Esophagus squamous epithelium (tissue), 5 donors: ENCODE results near the gene SGMS1. TPM values are rescaled to one million over a fixed set of nuclear protein-coding genes. Genes with fewer than 3 reads are reported as not detected.

Source experiments
- DNase-seq: peaks from one replicate; lab custom pipeline; 2025; lab: John Stamatoyannopoulos, UW
- H3K27ac ChIP-seq, 4 donors: fragments of 200-600 bp; sonication (generic); one replicate each; pipeline ENCODE4 v1.5.1; 2016 to 2019; ENCODE audit warnings: mild to moderate bottlenecking in 1 of 4
- H3K27me3 ChIP-seq, 4 donors: fragments of 200-600 bp; sonication (generic); 1 replicate in 3 of 4; 2 replicates in 1 of 4; pipeline versions ENCODE4 v1.5.1 to v1.6.0; 2017 to 2021; ENCODE audit warnings: antibody characterized with exemption in 1 of 4
- H3K36me3 ChIP-seq, 3 donors: fragments of 200-600 bp; sonication (generic); one replicate each; pipeline ENCODE4 v1.5.1; 2016 to 2019
- H3K4me1 ChIP-seq, 3 donors: fragments of 200-600 bp; sonication (generic); one replicate each; pipeline ENCODE4 v1.5.1; 2017 to 2019
- H3K4me3 ChIP-seq, 4 donors: fragments of 200-600 bp; sonication (generic); 1 replicate in 3 of 4; 2 replicates in 1 of 4; pipeline ENCODE4 v1.5.1; 2016 to 2019; ENCODE audit warnings: mild to moderate bottlenecking in 2 of 4, moderate library complexity in 1 of 4
- H3K9me3 ChIP-seq, 3 donors: fragments of 200-600 bp; sonication (generic); one replicate each; pipeline ENCODE4 v1.5.1; 2016 to 2019
- POLR2A ChIP-seq, 4 donors: fragments of 450-650 bp; IDR thresholded peaks; one replicate each; pipeline ENCODE4 v1.6.1; 2017; ENCODE audit warnings: antibody characterized with exemption in 4 of 4, mild to moderate bottlenecking in 4 of 4, moderate library complexity in 3 of 4
- WGBS, 2 donors: methylation state at CpG; one replicate each; pipeline ENCODE4 v1.1.5; 2018; 5-methylcytosine and 5-hydroxymethylcytosine counted together
- intact Hi-C: fragments of 100-400 bp; cut with DNase I; formaldehyde crosslinking; loops from one replicate; pipeline ENCODE4 v1.15.0; 2022
- total RNA-seq, 4 donors: library from RNA; depleted of rRNA; stranded (reverse); fragments of >200 nt; gene quantifications; one replicate each; pipeline ENCODE4 v1.1.0, GENCODE V29; 2016
- TF ChIP-seq, protein P1 (sequence below), 6 experiments: fragments of 450-650 bp in 4 of 6; fragments of 200-600 bp in 2 of 6; sonication (generic) in 2 of 6; IDR thresholded peaks; one replicate each; pipeline ENCODE4 v1.5.1; 2016 to 2019; ENCODE audit warnings: antibody characterized with exemption in 6 of 6, mild to moderate bottlenecking in 4 of 6, moderate library complexity in 4 of 6
- donor health status: DM: yes; HTN: yes; CAD: no.

SGMS1 gene
- total RNA-seq, 4 donors from 2014 or later = 39.4 to 64.1 (median 54.9) TPM

DNA sequence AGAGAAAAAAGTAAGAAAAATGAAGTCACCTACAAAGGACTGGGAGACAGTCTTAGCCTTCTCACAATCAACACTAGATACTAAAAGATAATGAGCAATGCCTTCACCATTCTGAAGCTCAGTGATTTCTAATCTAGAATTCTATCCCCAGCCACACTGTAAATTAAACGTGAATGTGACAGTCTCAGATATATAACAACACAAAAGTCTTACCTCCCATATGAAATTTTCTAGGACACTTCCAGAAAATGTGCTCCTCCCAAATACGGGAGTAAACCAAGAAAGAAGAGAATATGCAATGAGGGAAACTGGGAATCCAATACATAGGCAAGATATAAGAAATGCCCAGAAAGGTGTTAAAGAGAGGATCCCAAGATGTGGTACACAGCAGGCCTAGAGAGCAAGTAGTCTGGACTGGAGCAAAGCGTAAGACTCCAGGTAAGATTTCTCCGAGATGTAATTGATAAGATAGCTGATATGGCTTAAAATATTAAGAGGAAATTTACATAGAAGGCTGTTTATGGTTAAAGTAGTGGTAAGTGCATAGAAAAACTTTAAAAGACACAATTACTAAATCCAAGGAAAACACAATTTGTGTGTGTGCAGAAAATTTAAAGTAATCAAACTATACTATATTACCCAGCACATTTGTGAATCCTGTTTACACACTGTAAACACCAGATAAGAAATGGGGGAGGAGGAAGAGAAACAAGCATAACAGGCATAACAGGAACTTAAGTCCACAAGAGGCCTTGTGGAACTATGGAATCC, 44.1 kb downstream of the SGMS1 start:
- peaks cover 0 to 68% (median 9%) of the 10 kb centered on the region in 3 donors for H3K4me1 ChIP-seq
- H3K36me3 ChIP-seq = no peaks in the 10 kb centered on the region
- H3K27me3 ChIP-seq = no peaks in the 10 kb centered on the region
- DNase-seq = no peak
- intact Hi-C loops = no loop called here
- no peak for TF ChIP-seq POLR2A (IDR thresholded peaks at IDR 0.05)
- TF ChIP-seq, protein P1, sequence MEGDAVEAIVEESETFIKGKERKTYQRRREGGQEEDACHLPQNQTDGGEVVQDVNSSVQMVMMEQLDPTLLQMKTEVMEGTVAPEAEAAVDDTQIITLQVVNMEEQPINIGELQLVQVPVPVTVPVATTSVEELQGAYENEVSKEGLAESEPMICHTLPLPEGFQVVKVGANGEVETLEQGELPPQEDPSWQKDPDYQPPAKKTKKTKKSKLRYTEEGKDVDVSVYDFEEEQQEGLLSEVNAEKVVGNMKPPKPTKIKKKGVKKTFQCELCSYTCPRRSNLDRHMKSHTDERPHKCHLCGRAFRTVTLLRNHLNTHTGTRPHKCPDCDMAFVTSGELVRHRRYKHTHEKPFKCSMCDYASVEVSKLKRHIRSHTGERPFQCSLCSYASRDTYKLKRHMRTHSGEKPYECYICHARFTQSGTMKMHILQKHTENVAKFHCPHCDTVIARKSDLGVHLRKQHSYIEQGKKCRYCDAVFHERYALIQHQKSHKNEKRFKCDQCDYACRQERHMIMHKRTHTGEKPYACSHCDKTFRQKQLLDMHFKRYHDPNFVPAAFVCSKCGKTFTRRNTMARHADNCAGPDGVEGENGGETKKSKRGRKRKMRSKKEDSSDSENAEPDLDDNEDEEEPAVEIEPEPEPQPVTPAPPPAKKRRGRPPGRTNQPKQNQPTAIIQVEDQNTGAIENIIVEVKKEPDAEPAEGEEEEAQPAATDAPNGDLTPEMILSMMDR (IDR thresholded peaks at IDR 0.05) = no peak
- peak overlapping the region in 2 of 4 donors; percentile 14 to 59 for H3K27ac ChIP-seq
- H3K4me3 ChIP-seq = no peak overlapping the region
- 92 to 96% methylated on average over 4 of the region's 4 CpGs for WGBS, 2 donors
- no peaks in the 10 kb centered on the region for H3K9me3 ChIP-seq

DNA sequence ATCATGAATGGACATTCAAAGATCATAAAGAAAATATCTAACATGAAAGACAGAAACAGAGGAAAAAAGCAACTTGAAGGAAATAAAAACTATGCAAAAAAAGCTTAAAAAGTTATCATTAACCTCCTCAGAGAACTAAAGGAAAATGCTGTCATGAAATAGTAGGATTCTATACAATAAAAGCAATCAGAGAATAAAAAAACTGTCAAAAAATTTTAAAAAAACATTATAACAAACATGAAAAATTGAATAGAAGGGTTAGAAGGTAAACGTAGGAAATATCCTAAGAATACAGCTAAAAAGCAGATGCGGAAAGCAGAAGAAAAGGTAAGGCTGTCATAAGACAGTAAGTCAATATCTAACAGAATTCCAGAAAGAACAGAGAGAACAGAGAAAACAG, 44.8 kb downstream of the SGMS1 start:
- Histone ChIP-seq H3K9me3 (no peaks in the 10 kb centered on the region), H3K27ac (no peak overlapping the region), H3K27me3 (no peaks in the 10 kb centered on the region), H3K4me3 (no peak overlapping the region), H3K4me1 (peaks cover 0 to 68% (median 9%) of the 10 kb centered on the region in 3 donors), H3K36me3 (no peaks in the 10 kb centered on the region)
- intact Hi-C loops = no loop called here
- DNase-seq = no peak
- TF ChIP-seq POLR2A (IDR thresholded peaks at IDR 0.05) = no peak
- TF ChIP-seq, protein P1 (IDR thresholded peaks at IDR 0.05) = no peak
- WGBS, 2 donors = 92 to 96% methylated on average over 2 of the region's 2 CpGs

DNA sequence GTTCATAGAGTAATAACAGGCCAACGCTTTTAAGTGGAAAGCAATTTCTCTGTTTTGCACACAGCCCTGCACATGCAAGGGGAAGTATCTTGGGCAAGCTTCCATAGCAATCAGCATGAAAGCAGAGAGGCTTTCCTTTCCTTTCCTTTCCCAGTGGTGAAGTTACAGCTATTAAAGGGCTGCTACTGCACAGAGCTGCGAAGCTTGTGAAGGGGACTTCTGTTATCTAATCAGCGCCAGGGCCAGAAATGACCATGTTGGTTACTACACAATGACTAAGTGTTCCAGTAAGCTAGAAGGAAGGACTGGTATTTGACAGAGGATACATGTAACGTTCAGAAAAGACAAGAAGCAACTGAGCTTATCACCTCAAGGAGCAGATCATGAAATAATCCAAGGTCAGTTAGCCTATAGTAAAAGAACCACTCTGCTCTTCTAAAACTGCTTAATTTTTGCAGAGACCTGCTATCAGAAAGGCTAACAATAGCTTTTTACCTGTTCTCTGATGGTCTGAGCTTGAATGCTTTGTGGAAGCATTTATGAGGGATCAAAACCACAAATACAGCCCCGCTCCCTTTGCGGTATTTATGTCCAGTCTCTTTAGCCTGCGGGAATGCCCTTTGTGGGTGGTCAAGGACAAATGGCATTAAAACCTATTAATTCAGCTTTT, 45.9 kb downstream of the SGMS1 start:
- WGBS, 2 donors = 62 to 64% methylated on average over 7 of the region's 7 CpGs
- Histone ChIP-seq H3K27ac (peak overlapping the region in 2 of 4 donors; percentile 8 to 36), H3K9me3 (no peaks in the 10 kb centered on the region), H3K4me3 (no peak overlapping the region), H3K4me1 (peaks cover 0 to 68% (median 9%) of the 10 kb centered on the region in 3 donors), H3K27me3 (no peaks in the 10 kb centered on the region), H3K36me3 (no peaks in the 10 kb centered on the region)
- intact Hi-C loops = no loop called here
- DNase-seq = no peak
- TF ChIP-seq, protein P1 (IDR thresholded peaks at IDR 0.05) = no peak
- TF ChIP-seq POLR2A (IDR thresholded peaks at IDR 0.05) = no peak

DNA sequence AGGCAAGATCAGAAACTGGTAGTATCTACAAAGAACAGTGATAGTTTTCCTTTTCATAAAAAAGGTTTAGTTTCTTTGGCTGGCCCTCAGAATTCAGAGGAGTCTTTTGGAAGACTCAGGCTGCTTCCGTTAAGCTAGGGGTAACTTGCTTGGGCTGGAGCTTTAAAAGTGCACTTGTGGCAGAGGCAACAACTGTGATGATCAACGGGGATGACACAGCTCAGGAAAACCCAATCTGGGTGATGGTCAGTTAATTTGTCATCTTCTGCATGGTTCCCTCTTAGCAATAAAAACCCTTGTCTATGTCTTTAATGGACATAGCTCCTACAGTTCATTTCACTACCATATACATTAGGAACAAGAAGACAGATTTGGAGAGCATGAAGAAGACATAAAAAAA, 46.7 kb downstream of the SGMS1 start:
- no peaks in the 10 kb centered on the region for H3K27me3 ChIP-seq
- WGBS, 2 donors = 73 to 88% methylated on average over 2 of the region's 2 CpGs
- H3K9me3 ChIP-seq = no peaks in the 10 kb centered on the region
- H3K4me1 ChIP-seq = peaks cover 0 to 67% (median 9%) of the 10 kb centered on the region in 3 donors
- H3K4me3 ChIP-seq = no peak overlapping the region
- no peak for DNase-seq
- intact Hi-C loops = no loop called here
- TF ChIP-seq, protein P1 (IDR thresholded peaks at IDR 0.05) = no peak
- no peak for TF ChIP-seq POLR2A (IDR thresholded peaks at IDR 0.05)
- no peaks in the 10 kb centered on the region for H3K36me3 ChIP-seq
- H3K27ac ChIP-seq = no peak overlapping the region

DNA sequence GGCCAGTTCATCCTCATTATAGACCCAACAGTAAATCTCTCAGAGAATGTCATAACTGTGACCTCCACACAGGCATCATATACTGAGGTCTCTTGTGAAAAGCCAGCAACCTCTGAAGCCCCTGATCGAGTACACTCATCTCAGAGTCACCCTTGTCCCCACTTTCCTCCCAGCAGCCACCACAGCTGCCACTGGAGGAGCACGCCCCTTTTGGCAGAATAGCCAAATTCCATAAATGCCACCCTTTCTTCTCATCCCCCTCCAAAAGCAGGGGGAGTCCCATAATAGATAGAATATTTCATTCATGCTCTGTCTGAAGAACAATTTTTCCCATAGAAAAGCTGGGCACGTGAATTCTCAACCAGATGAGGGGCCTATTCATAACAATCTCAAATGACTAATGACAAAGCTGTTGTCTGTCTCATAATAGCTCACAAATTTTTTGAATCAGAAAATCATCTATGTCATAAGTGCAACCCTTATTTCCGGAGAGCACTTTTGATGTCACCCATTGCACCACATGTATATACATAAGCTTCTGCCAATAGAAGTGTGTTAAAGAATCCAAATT, 47.4 kb downstream of the SGMS1 start:
- Histone ChIP-seq H3K27ac (no peak overlapping the region), H3K36me3 (no peaks in the 10 kb centered on the region), H3K9me3 (no peaks in the 10 kb centered on the region), H3K4me3 (no peak overlapping the region), H3K4me1 (peaks cover 0 to 67% (median 9%) of the 10 kb centered on the region in 3 donors), H3K27me3 (no peaks in the 10 kb centered on the region)
- 70 to 78% methylated on average over 4 of the region's 4 CpGs for WGBS, 2 donors
- TF ChIP-seq, protein P1 (IDR thresholded peaks at IDR 0.05) = no peak
- no peak for TF ChIP-seq POLR2A (IDR thresholded peaks at IDR 0.05)
- intact Hi-C loops = no loop called here
- no peak for DNase-seq
